ENCODE measurements around the gene KIF21A.

The KIF21A gene

DNA sequence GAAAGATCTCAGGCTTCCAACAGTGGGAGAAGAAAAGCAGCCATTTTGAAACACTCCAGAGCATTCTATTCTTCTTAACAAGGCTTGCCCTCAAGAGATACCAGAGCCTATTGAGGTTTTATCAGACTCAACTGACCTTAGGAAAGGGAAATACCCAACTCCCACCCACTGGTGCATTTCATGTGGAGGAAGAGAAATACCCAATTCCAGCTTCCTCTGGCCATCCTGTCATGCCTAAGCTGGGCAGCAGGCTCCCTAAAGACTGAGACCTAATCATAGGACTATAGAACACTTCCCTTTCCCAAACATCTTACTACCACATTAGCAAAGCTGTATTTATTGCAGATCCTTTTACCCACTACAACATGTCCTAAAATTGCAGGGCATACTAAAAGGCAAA lies 164.5 kb downstream of the KIF21A start:
- no peak overlapping the region for H3K4me3 ChIP-seq (ENCODE audit: low read depth, low read length)

DNA sequence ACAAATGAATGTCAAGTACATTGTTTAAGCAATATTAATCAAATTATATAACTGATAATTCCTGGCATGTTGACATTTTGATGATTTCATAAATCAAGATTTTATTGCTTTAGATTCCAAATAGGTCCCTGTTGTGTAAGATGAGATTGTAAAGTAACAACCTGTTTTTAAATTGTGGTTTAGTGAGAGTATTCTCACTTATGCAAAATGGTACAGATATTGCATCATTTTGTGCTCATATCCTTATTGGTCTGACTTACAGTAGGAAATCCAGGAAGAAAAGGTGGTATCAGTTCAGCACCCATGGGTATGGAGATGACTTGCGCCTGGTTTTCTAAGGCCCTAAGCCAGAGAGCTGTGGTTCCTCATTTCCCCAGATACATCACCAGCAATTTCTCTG lies 165.5 kb downstream of the KIF21A start:
- H3K4me3 ChIP-seq (ENCODE audit: low read depth, low read length) = no peak overlapping the region

DNA sequence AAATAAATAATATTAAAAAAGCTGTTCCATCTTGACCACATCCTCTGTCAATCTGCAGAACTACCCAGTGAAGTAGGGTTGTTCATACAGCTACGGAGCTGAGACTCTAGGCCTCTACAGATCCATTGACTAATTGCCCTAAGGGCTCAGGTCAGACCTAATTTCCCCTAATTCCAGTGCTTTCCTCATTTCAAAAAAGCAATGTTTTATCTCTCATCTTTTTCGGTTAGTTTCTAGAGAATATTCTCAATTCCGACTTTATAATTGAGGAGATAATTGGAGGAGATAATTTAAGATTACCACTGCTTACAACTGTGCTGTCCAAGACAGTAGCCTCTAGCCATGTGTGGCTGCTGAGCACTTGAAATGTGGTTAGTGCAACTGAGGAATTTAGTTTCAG lies 167.1 kb downstream of the KIF21A start:
- H3K4me3 ChIP-seq (ENCODE audit: low read depth, low read length) = no peak overlapping the region

DNA sequence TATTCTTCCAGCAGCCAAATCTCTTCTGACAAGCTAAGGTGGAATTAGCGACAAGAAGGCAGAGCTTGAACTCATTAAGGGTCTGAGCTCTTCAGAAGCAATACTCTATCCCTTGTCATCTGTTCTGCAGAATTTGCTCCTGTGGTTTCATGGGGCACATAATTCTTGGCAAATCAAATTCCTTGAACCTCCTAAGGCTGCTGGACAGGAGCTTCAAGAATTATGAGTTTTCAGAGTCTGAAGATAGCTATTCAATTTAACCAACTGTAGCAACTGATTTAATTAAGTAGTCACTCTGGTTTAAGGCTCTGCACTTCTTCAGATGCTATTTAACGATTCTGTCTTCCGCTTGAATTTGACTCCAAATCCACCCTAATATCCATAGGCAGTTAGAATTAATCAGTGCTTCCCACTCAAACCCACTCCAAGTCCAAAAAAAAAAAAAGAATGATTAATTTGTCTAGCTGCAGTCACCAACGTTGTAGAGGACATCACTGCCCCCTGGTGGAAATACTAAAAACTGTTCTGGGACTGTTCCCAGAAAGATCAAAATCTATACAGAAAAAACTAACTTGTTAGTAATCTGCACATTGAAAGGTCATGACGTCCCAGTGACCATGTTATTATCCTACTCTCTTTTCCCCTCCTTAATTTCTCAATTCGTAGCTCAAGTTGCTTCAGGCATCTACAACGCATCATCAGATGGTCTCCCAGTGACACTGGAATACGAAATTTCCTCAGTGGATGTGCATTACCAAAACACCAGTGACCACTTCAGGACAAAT lies 169.9 kb downstream of the KIF21A start:
- H3K4me3 ChIP-seq (ENCODE audit: low read depth, low read length) = no peak overlapping the region

DNA sequence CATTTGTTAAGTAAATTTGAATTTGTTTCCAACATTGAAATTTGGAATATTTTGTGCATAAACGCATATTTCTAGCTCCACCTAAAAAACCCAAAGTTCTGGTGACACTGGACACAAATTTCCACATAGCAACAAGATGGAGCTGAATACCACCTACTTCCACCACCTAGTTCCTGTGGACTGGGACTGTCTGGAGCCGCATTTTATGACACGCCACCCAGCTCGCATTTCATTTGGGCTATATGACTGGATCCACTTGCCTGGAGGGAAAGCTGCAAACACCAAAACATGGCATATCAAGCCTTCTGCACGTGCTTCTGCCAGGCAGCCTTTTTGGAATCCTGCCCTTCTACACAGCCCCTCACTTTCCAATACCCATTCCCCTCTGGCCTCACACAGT lies 173.4 kb downstream of the KIF21A start:
- H3K4me3 ChIP-seq (ENCODE audit: low read depth, low read length) = no peak overlapping the region

DNA sequence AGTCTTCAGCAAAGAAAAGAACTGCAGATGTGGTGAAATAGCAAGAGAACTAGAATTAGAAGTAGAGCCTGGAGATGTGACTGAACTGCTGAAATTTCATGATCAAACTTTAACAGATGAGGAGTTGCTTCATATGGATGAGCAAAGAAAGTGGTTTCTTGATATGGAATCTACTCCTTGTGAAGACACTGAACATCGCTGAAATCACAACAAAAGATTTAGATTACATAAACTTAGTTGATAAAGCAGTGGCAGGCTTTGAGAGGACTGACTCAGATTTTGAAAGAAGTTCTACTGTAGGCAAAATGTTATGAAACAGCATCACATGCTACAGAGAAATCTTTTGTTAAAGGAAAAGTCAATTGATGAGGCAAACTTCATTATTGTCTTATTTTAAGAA lies 175.0 kb downstream of the KIF21A start:
- no peak overlapping the region for H3K4me3 ChIP-seq (ENCODE audit: low read depth, low read length)

DNA sequence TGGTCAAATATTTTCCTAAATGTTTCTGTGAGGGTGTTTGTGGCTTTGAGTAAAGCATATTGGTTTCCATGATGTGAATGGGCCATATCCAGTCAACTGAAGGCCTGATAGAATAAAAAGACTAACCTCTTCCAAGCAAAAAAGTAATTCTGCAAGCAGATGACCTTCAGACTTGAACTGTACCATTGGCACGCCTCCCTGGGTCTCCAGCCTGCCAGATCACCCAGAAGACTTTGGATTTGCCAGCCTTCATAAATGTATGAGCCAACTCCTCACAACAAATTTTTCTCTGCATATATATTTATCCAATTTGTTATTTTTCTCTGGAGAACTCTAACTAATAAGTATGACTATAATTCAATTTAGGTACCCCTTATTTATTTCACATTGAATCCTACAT lies 190.3 kb downstream of the KIF21A start:
- H3K4me3 ChIP-seq (ENCODE audit: low read depth, low read length) = no peak overlapping the region
